T-cell (primary cell): ENCODE results near the gene RPL41. TPM values are rescaled to one million over a fixed set of nuclear protein-coding genes. Genes with fewer than 3 reads are reported as not detected.
A peak's percentile ranks its signal among the peaks of the same experiment; 100 is the strongest.

Source experiments
- ATAC-seq, 4 experiments: fragments of 200-7000 bp in 3 of 4; fragments of 150-1000 bp in 1 of 4; cut with Tn5 transposase; replicated peaks in 1 of 4; 1 replicate in 3 of 4; 2 replicates in 1 of 4; pipeline ENCODE4 v1.10.0; 2021; ENCODE audit warnings: moderate library complexity in 3 of 4, mild to moderate bottlenecking in 2 of 4, moderate number of reproducible peaks in 1 of 4
- CTCF ChIA-PET, 2 donors: fragments of 300-600 bp; sonication (Branson Sonifier 250); formaldehyde crosslinking; loops; one replicate each; lab custom pipeline; 2022; ENCODE audit warnings: antibody characterized with exemption in 2 of 2; lab: Charles Lee
- POLR2A ChIA-PET, 2 donors: fragments of 300-600 bp; sonication (Branson Sonifier 250); formaldehyde crosslinking; loops; one replicate each; lab custom pipeline; 2022; ENCODE audit warnings: antibody characterized with exemption in 2 of 2; lab: Charles Lee
- DNase-seq, 35 experiments: peaks; one replicate each; pipeline versions ENCODE4 v3.0.0 to v3.0.0-alpha.2; 2013 to 2023
- H3K27ac ChIP-seq: one replicate; pipeline ENCODE4 v1.5.1; 2013; ENCODE audit warnings: low read length
- H3K27me3 ChIP-seq, 2 experiments: replicated peaks in 1 of 2; 1 replicate in 1 of 2; 2 replicates in 1 of 2; pipeline versions ENCODE4 v1.6.1 to v1.7.0; 2013; ENCODE audit warnings: low read length in 1 of 2, mixed read lengths in 1 of 2; ENCODE audit not compliant: control insufficient read depth in 2 of 2, insufficient read depth in 2 of 2; ENCODE audit errors: extremely low read depth in 1 of 2
- H3K36me3 ChIP-seq, 2 donors: 1 replicate in 1 of 2; 2 replicates in 1 of 2; pipeline versions ENCODE4 v1.6.1 to v1.7.0; 2013; ENCODE audit warnings: low read length in 1 of 2; ENCODE audit not compliant: control insufficient read depth in 2 of 2, insufficient read depth in 1 of 2; ENCODE audit errors: extremely low read depth in 1 of 2
- H3K4me1 ChIP-seq, 2 experiments: 1 replicate in 1 of 2; 2 replicates in 1 of 2; pipeline versions ENCODE4 v1.6.1 to v1.7.0; 2013; ENCODE audit warnings: low read length in 2 of 2, mixed read lengths in 1 of 2; ENCODE audit not compliant: insufficient read depth in 2 of 2, control insufficient read depth in 1 of 2; ENCODE audit errors: extremely low read depth in 1 of 2
- H3K4me3 ChIP-seq, 2 donors: 1 replicate in 1 of 2; 2 replicates in 1 of 2; pipeline versions ENCODE4 v1.5.1 to v1.7.0; 2013; ENCODE audit warnings: mild to moderate bottlenecking in 2 of 2, low read length in 1 of 2, moderate library complexity in 1 of 2; ENCODE audit not compliant: control insufficient read depth in 1 of 2; ENCODE audit errors: extremely low read depth in 1 of 2
- H3K9me3 ChIP-seq: 2 replicates; pipeline ENCODE4 v1.7.0; 2013
- H3K27ac Mint-ChIP-seq, 2 donors: one replicate each; pipeline ENCODE4 v1.8.0; 2020 to 2021; ENCODE audit warnings: mild to moderate bottlenecking in 2 of 2, mixed read lengths in 2 of 2
- H3K27me3 Mint-ChIP-seq, 2 donors: one replicate each; pipeline ENCODE4 v1.8.0; 2021 to 2022; ENCODE audit warnings: mixed read lengths in 2 of 2
- H3K36me3 Mint-ChIP-seq: one replicate; pipeline ENCODE4 v1.8.0; 2021; ENCODE audit warnings: mixed read lengths
- H3K4me1 Mint-ChIP-seq, 3 donors: one replicate each; pipeline ENCODE4 v1.8.0; 2020 to 2022; ENCODE audit warnings: mixed read lengths in 3 of 3, mild to moderate bottlenecking in 1 of 3
- H3K4me3 Mint-ChIP-seq, 3 donors: one replicate each; pipeline ENCODE4 v1.8.0; 2020 to 2022; ENCODE audit warnings: mild to moderate bottlenecking in 3 of 3, mixed read lengths in 3 of 3, moderate library complexity in 3 of 3
- H3K9me3 Mint-ChIP-seq, 3 donors: one replicate each; pipeline ENCODE4 v1.8.0; 2020 to 2022; ENCODE audit warnings: mixed read lengths in 3 of 3
- WGBS: methylation state at CpG from one replicate; pipeline ENCODE4 v1.1.5; 2013; ENCODE audit warnings: missing lambda C conversion rate; ENCODE audit not compliant: insufficient coverage; 5-methylcytosine and 5-hydroxymethylcytosine counted together
- total RNA-seq, 35 experiments: library from RNA in 6 of 35; stranded (reverse) in 6 of 35; fragments of 120-200 nt in 1 of 35; gene quantifications; one replicate each; pipeline versions ENCODE4 v1.2.1 to v1.2.4 and lab custom pipeline; 2013 to 2026

The RPL41 gene
- total RNA-seq, 5 donors from 2014 or later (not counting 1 experiment from before 2014, with no cell fraction given) = 4,612 to 5,648 (median 5,133) TPM

GRCh38 chr12:56104109-56104814, 12.2 kb upstream of the RPL41 start, which contains the start of gene PA2G4:
TSS of gene PA2G4 (plus strand) at chr12:56104559. CDS start at chr12:56104738, 179 bp downstream.
- H3K27ac ChIP-seq = peak within 1 kb of the TSS; percentile 72
- CTCF ChIA-PET = interaction anchor here (0.8 to 2.0 kb wide), 16 partner anchors 13 to 286 kb away, joined by 3 to 11 read pairs (median 4); partner anchors contain the start of genes CNPY2 (in 1 of the 2), COQ10A (in 1 of the 2), ESYT1 (in 1 of the 2) and ORMDL2 (in 1 of the 2)
- under 1% methylated on average over 50 of the region's 60 CpGs for WGBS

GRCh38 chr12:56104815-56105608, 11.4 kb upstream of the RPL41 start:
- Mint-ChIP-seq H3K27ac (peak overlapping the region; percentile 99 to 100), H3K4me3 (peak overlapping the region; percentile 94 to 98 (median 96)), H3K27me3 (no peaks in the 10 kb centered on the region), H3K9me3 (no peaks in the 10 kb centered on the region), H3K4me1 (peaks cover 53 to 63% (median 60%) of the 10 kb centered on the region in 3 donors), H3K36me3 (peaks cover 31% of the 10 kb centered on the region)
- Histone ChIP-seq H3K36me3 (peaks cover 7 to 33% of the 10 kb centered on the region in 2 donors), H3K4me1 (peaks cover 35 to 49% of the 10 kb centered on the region in 2 experiments), H3K9me3 (no peaks in the 10 kb centered on the region), H3K27me3 (no peaks in the 10 kb centered on the region), H3K4me3 (peak overlapping the region; percentile 73 to 92), H3K27ac (peak overlapping the region; percentile 72)
- ATAC-seq (peak; percentile 2 to 6 (median 6)), DNase-seq (peak in 5 of 35 experiments; percentile 10 to 28 (median 11))
- CTCF ChIA-PET = interaction anchor here (0.6 to 2.0 kb wide), 15 partner anchors 12 to 375 kb away, joined by 3 to 11 read pairs (median 4); partner anchors contain the start of genes CNPY2 (in 1 of the 2), COQ10A (in 1 of the 2), ESYT1 (in 1 of the 2) and RAB5B (in 1 of the 2)
- POLR2A ChIA-PET = interaction anchor here (0.6 to 2.1 kb wide), 6 partner anchors 12 to 334 kb away, joined by 3 to 7 read pairs (median 4); partner anchors contain the start of gene RPL41 (in 1 of the 2)
- WGBS = 0% methylated on average over 37 of the region's 40 CpGs

More at GRCh38 chr12:56104109-56104814, 12.2 kb upstream of the RPL41 start, which contains the start of gene PA2G4:
- Histone ChIP-seq H3K27me3 (no peaks in the 10 kb centered on the region), H3K36me3 (peaks cover 7 to 26% of the 10 kb centered on the region in 2 donors), H3K9me3 (no peaks in the 10 kb centered on the region), H3K4me3 (peak within 1 kb of the TSS; percentile 73 to 92), H3K4me1 (peaks cover 35 to 49% of the 10 kb centered on the region in 2 experiments)
- Mint-ChIP-seq H3K36me3 (peaks cover 25% of the 10 kb centered on the region), H3K27me3 (no peaks in the 10 kb centered on the region), H3K4me1 (peaks cover 55 to 66% (median 63%) of the 10 kb centered on the region in 3 donors), H3K9me3 (no peaks in the 10 kb centered on the region), H3K27ac (peak within 1 kb of the TSS; percentile 99 to 100), H3K4me3 (peak within 1 kb of the TSS; percentile 94 to 98 (median 96))
- peak; percentile 85 to 96 (median 91) for DNase-seq
- POLR2A ChIA-PET = interaction anchor here (0.6 to 2.1 kb wide), 8 partner anchors 12 to 334 kb away, joined by 3 to 7 read pairs (median 4); partner anchors contain the start of genes RAB5B (in 1 of the 2), RNF41 (in 1 of the 2) and RPL41 (in 1 of the 2)
- ATAC-seq = peak; percentile 87 to 93 (median 90)

GRCh38 chr12:56105609-56105902, 10.9 kb upstream of the RPL41 start:
- WGBS = no CpG with 5 or more reads among the region's 2 CpGs
- H3K27me3 ChIP-seq = no peaks in the 10 kb centered on the region
- DNase-seq (no peak), ATAC-seq (no peak)
- ChIA-PET CTCF (interaction anchor here in 1 of 2 donors (1.1 to 1.8 kb wide), 2 partner anchors 13 to 21 kb away, joined by 3 to 9 read pairs; partner anchors contain the start of gene ZC3H10), POLR2A (interaction anchor here in 1 of 2 donors (2.1 kb wide), 1 partner anchor 26 kb away, joined by 7 read pairs; no protein-coding TSS in a partner anchor)
- peak overlapping the region; percentile 99 to 100 for H3K27ac Mint-ChIP-seq
- H3K27ac ChIP-seq = no peak overlapping the region
- H3K36me3 Mint-ChIP-seq = peaks cover 35% of the 10 kb centered on the region
- H3K4me1 ChIP-seq = peaks cover 35 to 49% of the 10 kb centered on the region in 2 experiments
- peak overlapping the region; percentile 94 to 98 (median 96) for H3K4me3 Mint-ChIP-seq
- peaks cover 7 to 39% of the 10 kb centered on the region in 2 donors for H3K36me3 ChIP-seq
- H3K27me3 Mint-ChIP-seq = no peaks in the 10 kb centered on the region
- H3K9me3 Mint-ChIP-seq = no peaks in the 10 kb centered on the region
- H3K4me1 Mint-ChIP-seq = peaks cover 52 to 61% (median 59%) of the 10 kb centered on the region in 3 donors
- peak overlapping the region; percentile 73 to 92 for H3K4me3 ChIP-seq
- no peaks in the 10 kb centered on the region for H3K9me3 ChIP-seq

- peaks cover 39 to 45% (median 44%) of the 10 kb centered on the region in 3 donors for H3K4me1 Mint-ChIP-seq
- H3K4me3 ChIP-seq = no peak overlapping the region
- no peaks in the 10 kb centered on the region for H3K9me3 ChIP-seq
- no peak for ATAC-seq
- H3K4me3 Mint-ChIP-seq = peak overlapping the region in 1 of 3 donors; percentile 50
- no peaks in the 10 kb centered on the region for H3K27me3 ChIP-seq
- no peaks in the 10 kb centered on the region for H3K9me3 Mint-ChIP-seq
- no peak for DNase-seq
- no peak overlapping the region for H3K27ac ChIP-seq
- H3K27me3 Mint-ChIP-seq = no peaks in the 10 kb centered on the region
- H3K36me3 ChIP-seq = peaks cover 7 to 56% of the 10 kb centered on the region in 2 donors
- peak overlapping the region; percentile 31 to 76 for H3K27ac Mint-ChIP-seq
- peaks cover 23 to 34% of the 10 kb centered on the region in 2 experiments for H3K4me1 ChIP-seq
- WGBS = 89% methylated on average over 1 of the region's 3 CpGs
- ChIA-PET CTCF (interaction anchor here (0.5 to 0.9 kb wide), 2 partner anchors 60 to 217 kb away, joined by 3 to 5 read pairs; no protein-coding TSS in a partner anchor), POLR2A (interaction anchor here (0.5 to 0.8 kb wide), 2 partner anchors 111 to 1669 kb away, joined by 3 to 4 read pairs; no protein-coding TSS in a partner anchor)
- H3K36me3 Mint-ChIP-seq = peaks cover 47% of the 10 kb centered on the region
Observed at GRCh38 chr12:56107242-56107641, 9.2 kb upstream of the RPL41 start.

- no peak for ATAC-seq
- Histone ChIP-seq H3K36me3 (peaks cover 7 to 71% of the 10 kb centered on the region in 2 donors), H3K27me3 (no peaks in the 10 kb centered on the region), H3K4me3 (no peak overlapping the region), H3K27ac (no peak overlapping the region), H3K4me1 (peaks cover 8 to 14% of the 10 kb centered on the region in 2 experiments), H3K9me3 (no peaks in the 10 kb centered on the region)
- ChIA-PET POLR2A (interaction anchor here in 1 of 2 donors (0.6 kb wide), 1 partner anchor 41 kb away, joined by 3 read pairs; no protein-coding TSS in a partner anchor), CTCF (interaction anchor here in 1 of 2 donors (0.5 kb wide), 1 partner anchor 30 kb away, joined by 5 read pairs; no protein-coding TSS in a partner anchor)
- Mint-ChIP-seq H3K27me3 (no peaks in the 10 kb centered on the region), H3K9me3 (no peaks in the 10 kb centered on the region), H3K4me3 (no peak overlapping the region), H3K27ac (no peak overlapping the region), H3K36me3 (peaks cover 59% of the 10 kb centered on the region), H3K4me1 (peaks cover 15 to 20% (median 19%) of the 10 kb centered on the region in 3 donors)
- no peak for DNase-seq
- WGBS = no CpG with 5 or more reads among the region's 5 CpGs
Observed at GRCh38 chr12:56110571-56110970, 5.9 kb upstream of the RPL41 start.
